Measurements from ENCODE around the gene APOC1. TPM values are rescaled to one million over a fixed set of nuclear protein-coding genes. Genes with fewer than 3 reads are reported as not detected.

APOC1 gene
- polyA plus RNA-seq, 1 of the 3 experiments (the other 2 are of a cell fraction) = 2.7 TPM

GRCh38 chr19:44866664-44867063 lies 47.7 kb upstream of the APOC1 start:
- no peak for TF ChIP-seq MXI1 (IDR thresholded peaks at IDR 0.05; ENCODE audit: low read depth, low read length)
- TF ChIP-seq RFX5 (IDR thresholded peaks at IDR 0.05; ENCODE audit: low read length) = no peak
- TF ChIP-seq, protein P1, sequence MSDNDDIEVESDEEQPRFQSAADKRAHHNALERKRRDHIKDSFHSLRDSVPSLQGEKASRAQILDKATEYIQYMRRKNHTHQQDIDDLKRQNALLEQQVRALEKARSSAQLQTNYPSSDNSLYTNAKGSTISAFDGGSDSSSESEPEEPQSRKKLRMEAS (IDR thresholded peaks at IDR 0.05; ENCODE audit: low read depth) = no peak
- no peak for TF ChIP-seq GABPA (IDR thresholded peaks at IDR 0.05; ENCODE audit: low read depth)
- TF ChIP-seq FOXJ3 (CRISPR knock-in tag; IDR thresholded peaks at IDR 0.05) = no peak
- no peak for TF ChIP-seq EP300 (IDR thresholded peaks at IDR 0.05; ENCODE audit: borderline replicate concordance in 1 of 2, low read depth in 1 of 2, low read length in 1 of 2)
- TF ChIP-seq GATA2 (CRISPR knock-in tag; IDR thresholded peaks at IDR 0.05) = no peak
- TF ChIP-seq CHD2 (IDR thresholded peaks at IDR 0.05; ENCODE audit: low read length, partially characterized antibody) = no peak
- peaks cover 0 to 15% of the 10 kb centered on the region in 2 experiments for H3K36me3 ChIP-seq (replicated peaks in 1 of 2; ENCODE audit: control insufficient read depth in 1 of 2, insufficient read depth in 2 of 2, low read length in 1 of 2)
- peaks cover 28% of the 10 kb centered on the region for H3F3A ChIP-seq (replicated peaks; ENCODE audit: insufficient read depth)
- H4K20me1 ChIP-seq (ENCODE audit: insufficient read depth) = 0 out of 2 replicates have a peak, but pooled peaks cover 4% of the 10 kb centered on the region
- peaks cover 60% of the 10 kb centered on the region for H3K79me2 ChIP-seq (ENCODE audit: insufficient read depth)
- WGBS (ENCODE audit: low lambda C conversion rate) = 95% methylated on average over 3 of the region's 4 CpGs
- no peaks in the 10 kb centered on the region for H3K9me3 ChIP-seq
- no peak overlapping the region for H3K4me2 ChIP-seq
- POLR2A ChIA-PET = no interaction called here
- CTCF ChIA-PET = interaction anchor here (1.0 to 1.1 kb wide), 2 partner anchors 10 to 82 kb away, joined by 3 to 4 read pairs; no protein-coding TSS in a partner anchor
- H2AFZ ChIP-seq (ENCODE audit: low read depth) = no peak overlapping the region
- H3K4me3 ChIP-seq (ENCODE audit: low read depth in 2 of 2, low read length in 1 of 2) = no peak overlapping the region
- no peaks in the 10 kb centered on the region for H3K27me3 ChIP-seq (ENCODE audit: insufficient read depth)
- H3K9ac ChIP-seq = no peak overlapping the region
- H3K9me2 ChIP-seq = no peaks in the 10 kb centered on the region
- DNase-seq = no peak
- H3K4me1 ChIP-seq (ENCODE audit: control insufficient read depth in 1 of 2, insufficient read depth in 2 of 2, low read depth in 1 of 2, low read length in 1 of 2) = 0 out of 4 replicates have a peak, but pooled peaks cover 0 to 7% of the 10 kb centered on the region in 2 experiments
- H3K27ac ChIP-seq (ENCODE audit: low read depth in 2 of 2, low read length in 1 of 2) = no peak overlapping the region

GRCh38 chr19:44867578-44867977 lies 46.8 kb upstream of the APOC1 start:
- Histone ChIP-seq H3K79me2 (ENCODE audit: insufficient read depth) (peaks cover 61% of the 10 kb centered on the region), H3K4me1 (ENCODE audit: control insufficient read depth in 1 of 2, insufficient read depth in 2 of 2, low read depth in 1 of 2, low read length in 1 of 2) (0 out of 4 replicates have a peak, but pooled peaks cover 0 to 7% of the 10 kb centered on the region in 2 experiments), H3K9ac (no peak overlapping the region), H3K9me2 (no peaks in the 10 kb centered on the region), H3F3A (replicated peaks; ENCODE audit: insufficient read depth) (peaks cover 28% of the 10 kb centered on the region), H2AFZ (ENCODE audit: low read depth) (no peak overlapping the region), H4K20me1 (ENCODE audit: insufficient read depth) (0 out of 2 replicates have a peak, but pooled peaks cover 4% of the 10 kb centered on the region), H3K27me3 (ENCODE audit: insufficient read depth) (no peaks in the 10 kb centered on the region), H3K36me3 (replicated peaks in 1 of 2; ENCODE audit: control insufficient read depth in 1 of 2, insufficient read depth in 2 of 2, low read length in 1 of 2) (peaks cover 8 to 24% of the 10 kb centered on the region in 2 experiments), H3K9me3 (no peaks in the 10 kb centered on the region), H3K4me2 (no peak overlapping the region), H3K27ac (ENCODE audit: low read depth in 2 of 2, low read length in 1 of 2) (no peak overlapping the region), H3K4me3 (ENCODE audit: low read depth in 2 of 2, low read length in 1 of 2) (no peak overlapping the region)
- CTCF ChIA-PET = interaction anchor here (0.6 to 1.1 kb wide), 2 partner anchors 83 to 97 kb away, joined by 3 read pairs; no protein-coding TSS in a partner anchor
- TF ChIP-seq, protein P2, sequence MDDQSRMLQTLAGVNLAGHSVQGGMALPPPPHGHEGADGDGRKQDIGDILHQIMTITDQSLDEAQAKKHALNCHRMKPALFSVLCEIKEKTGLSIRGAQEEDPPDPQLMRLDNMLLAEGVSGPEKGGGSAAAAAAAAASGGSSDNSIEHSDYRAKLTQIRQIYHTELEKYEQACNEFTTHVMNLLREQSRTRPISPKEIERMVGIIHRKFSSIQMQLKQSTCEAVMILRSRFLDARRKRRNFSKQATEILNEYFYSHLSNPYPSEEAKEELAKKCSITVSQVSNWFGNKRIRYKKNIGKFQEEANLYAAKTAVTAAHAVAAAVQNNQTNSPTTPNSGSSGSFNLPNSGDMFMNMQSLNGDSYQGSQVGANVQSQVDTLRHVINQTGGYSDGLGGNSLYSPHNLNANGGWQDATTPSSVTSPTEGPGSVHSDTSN (IDR thresholded peaks at IDR 0.05) = no peak
- TF ChIP-seq RFX5 (IDR thresholded peaks at IDR 0.05; ENCODE audit: low read length) (no peak), POLR2AphosphoS5 (IDR thresholded peaks at IDR 0.05; ENCODE audit: low read depth, low read length) (no peak), FOXJ3 (CRISPR knock-in tag; IDR thresholded peaks at IDR 0.05) (no peak), YY1 (IDR thresholded peaks at IDR 0.05; ENCODE audit: low read depth) (no peak), NFIC (IDR thresholded peaks at IDR 0.05; ENCODE audit: borderline replicate concordance) (no peak), EZH2phosphoT487 (IDR thresholded peaks at IDR 0.05; ENCODE audit: borderline replicate concordance, low read depth) (no peak), RAD21 (IDR thresholded peaks at IDR 0.05; ENCODE audit: low read length) (no peak)
- TF ChIP-seq, protein P3, sequence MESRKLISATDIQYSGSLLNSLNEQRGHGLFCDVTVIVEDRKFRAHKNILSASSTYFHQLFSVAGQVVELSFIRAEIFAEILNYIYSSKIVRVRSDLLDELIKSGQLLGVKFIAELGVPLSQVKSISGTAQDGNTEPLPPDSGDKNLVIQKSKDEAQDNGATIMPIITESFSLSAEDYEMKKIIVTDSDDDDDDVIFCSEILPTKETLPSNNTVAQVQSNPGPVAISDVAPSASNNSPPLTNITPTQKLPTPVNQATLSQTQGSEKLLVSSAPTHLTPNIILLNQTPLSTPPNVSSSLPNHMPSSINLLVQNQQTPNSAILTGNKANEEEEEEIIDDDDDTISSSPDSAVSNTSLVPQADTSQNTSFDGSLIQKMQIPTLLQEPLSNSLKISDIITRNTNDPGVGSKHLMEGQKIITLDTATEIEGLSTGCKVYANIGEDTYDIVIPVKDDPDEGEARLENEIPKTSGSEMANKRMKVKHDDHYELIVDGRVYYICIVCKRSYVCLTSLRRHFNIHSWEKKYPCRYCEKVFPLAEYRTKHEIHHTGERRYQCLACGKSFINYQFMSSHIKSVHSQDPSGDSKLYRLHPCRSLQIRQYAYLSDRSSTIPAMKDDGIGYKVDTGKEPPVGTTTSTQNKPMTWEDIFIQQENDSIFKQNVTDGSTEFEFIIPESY (IDR thresholded peaks at IDR 0.05; ENCODE audit: borderline replicate concordance, low read depth) = no peak
- TF ChIP-seq, protein P4, sequence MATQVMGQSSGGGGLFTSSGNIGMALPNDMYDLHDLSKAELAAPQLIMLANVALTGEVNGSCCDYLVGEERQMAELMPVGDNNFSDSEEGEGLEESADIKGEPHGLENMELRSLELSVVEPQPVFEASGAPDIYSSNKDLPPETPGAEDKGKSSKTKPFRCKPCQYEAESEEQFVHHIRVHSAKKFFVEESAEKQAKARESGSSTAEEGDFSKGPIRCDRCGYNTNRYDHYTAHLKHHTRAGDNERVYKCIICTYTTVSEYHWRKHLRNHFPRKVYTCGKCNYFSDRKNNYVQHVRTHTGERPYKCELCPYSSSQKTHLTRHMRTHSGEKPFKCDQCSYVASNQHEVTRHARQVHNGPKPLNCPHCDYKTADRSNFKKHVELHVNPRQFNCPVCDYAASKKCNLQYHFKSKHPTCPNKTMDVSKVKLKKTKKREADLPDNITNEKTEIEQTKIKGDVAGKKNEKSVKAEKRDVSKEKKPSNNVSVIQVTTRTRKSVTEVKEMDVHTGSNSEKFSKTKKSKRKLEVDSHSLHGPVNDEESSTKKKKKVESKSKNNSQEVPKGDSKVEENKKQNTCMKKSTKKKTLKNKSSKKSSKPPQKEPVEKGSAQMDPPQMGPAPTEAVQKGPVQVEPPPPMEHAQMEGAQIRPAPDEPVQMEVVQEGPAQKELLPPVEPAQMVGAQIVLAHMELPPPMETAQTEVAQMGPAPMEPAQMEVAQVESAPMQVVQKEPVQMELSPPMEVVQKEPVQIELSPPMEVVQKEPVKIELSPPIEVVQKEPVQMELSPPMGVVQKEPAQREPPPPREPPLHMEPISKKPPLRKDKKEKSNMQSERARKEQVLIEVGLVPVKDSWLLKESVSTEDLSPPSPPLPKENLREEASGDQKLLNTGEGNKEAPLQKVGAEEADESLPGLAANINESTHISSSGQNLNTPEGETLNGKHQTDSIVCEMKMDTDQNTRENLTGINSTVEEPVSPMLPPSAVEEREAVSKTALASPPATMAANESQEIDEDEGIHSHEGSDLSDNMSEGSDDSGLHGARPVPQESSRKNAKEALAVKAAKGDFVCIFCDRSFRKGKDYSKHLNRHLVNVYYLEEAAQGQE (IDR thresholded peaks at IDR 0.05; ENCODE audit: low read depth, low read length) = no peak
- POLR2A ChIA-PET = no interaction called here
- 86% methylated on average over 12 of the region's 12 CpGs for WGBS (ENCODE audit: low lambda C conversion rate)
- peak; percentile 8 for DNase-seq
